GM12878 (cell line): ENCODE measurements around the gene ABHD8. TPM values are rescaled to one million over a fixed set of nuclear protein-coding genes. Genes with fewer than 3 reads are reported as not detected.

ENCODE experiments used
- ATAC-seq: fragments of 200-7000 bp; cut with Tn5 transposase; 3 replicates; pipeline ENCODE4 v1.9.1; 2020; ENCODE audit warnings: mild to moderate bottlenecking, moderate library complexity
- BruUV-seq: library from RNA; stranded (reverse); fragments of 400-500 nt; replicated peaks from 2 replicates; lab custom pipeline; 2021; lab: Mats Ljungman, UMichigan
- CTCF ChIA-PET: fragments of 300-600 bp; sonication (Branson Sonifier 250); formaldehyde crosslinking; extraction: SDS; loops from one replicate; lab custom pipeline; 2021; ENCODE audit warnings: inconsistent platforms; lab: Yijun Ruan, JAX
- POLR2A ChIA-PET: fragments of 350-600 bp; formaldehyde crosslinking; extraction: SDS; loops from one replicate; lab custom pipeline; 2021; ENCODE audit warnings: inconsistent platforms; lab: Charles Lee
- RAD21 ChIA-PET: fragments of 300-600 bp; sonication (Branson Sonifier 250); formaldehyde crosslinking; loops from one replicate; lab custom pipeline; 2023; ENCODE audit warnings: antibody characterized with exemption; ENCODE audit not compliant: unreplicated experiment; lab: Charles Lee
- SMC1A ChIA-PET: fragments of 300-600 bp; sonication (Branson Sonifier 250); formaldehyde crosslinking; loops from one replicate; lab custom pipeline; 2023; ENCODE audit not compliant: unreplicated experiment, uncharacterized antibody; lab: Charles Lee
- DNase-seq: peaks from one replicate; pipeline ENCODE4 v3.0.0-alpha.2; 2011; ENCODE audit warnings: low read depth, low spot score
- FAIRE-seq: peaks from 3 replicates; lab custom pipeline; 2011; peaks lifted over from hg19 to GRCh38; lab: Jason Lieb, UNC
- H2AFZ ChIP-seq: 2 replicates; pipeline ENCODE4 v1.6.0; 2011; ENCODE audit warnings: low read depth, low read length, control low read depth; ENCODE audit not compliant: control insufficient read depth
- H3K27ac ChIP-seq: 2 replicates; pipeline ENCODE4 v1.5.1; 2011; ENCODE audit warnings: control low read depth; ENCODE audit not compliant: control insufficient read depth, insufficient read depth
- H3K27me3 ChIP-seq, 2 experiments: replicated peaks in 1 of 2; 2 replicates each; pipeline versions ENCODE4 v1.6.0 to v1.6.1; 2011; ENCODE audit warnings: low read length in 1 of 2; ENCODE audit not compliant: control insufficient read depth in 2 of 2, insufficient read depth in 2 of 2
- H3K36me3 ChIP-seq, 2 experiments: 2 replicates each; pipeline ENCODE4 v1.5.1; 2011; ENCODE audit warnings: low read length in 1 of 2; ENCODE audit not compliant: control insufficient read depth in 2 of 2, insufficient read depth in 2 of 2
- H3K4me1 ChIP-seq: 2 replicates; pipeline ENCODE4 v1.6.1; 2011; ENCODE audit warnings: mild to moderate bottlenecking, low read length, moderate library complexity, mixed read lengths; ENCODE audit not compliant: control insufficient read depth, insufficient read depth
- H3K4me2 ChIP-seq: 2 replicates; pipeline ENCODE4 v1.6.0; 2011; ENCODE audit warnings: control low read depth; ENCODE audit not compliant: control insufficient read depth, insufficient read depth
- H3K4me3 ChIP-seq: fragments of 200-600 bp; sonication (generic); 2 replicates; pipeline ENCODE4 v1.5.1; 2016
- H3K79me2 ChIP-seq: 2 replicates; pipeline ENCODE4 v1.6.0; 2011; ENCODE audit warnings: low read length; ENCODE audit not compliant: control insufficient read depth, insufficient read depth
- H3K9ac ChIP-seq: 2 replicates; pipeline ENCODE4 v1.8.0; 2011; ENCODE audit warnings: low read length, control low read depth, mixed read lengths; ENCODE audit not compliant: control insufficient read depth, insufficient read depth
- H3K9me3 ChIP-seq: replicated peaks from 3 replicates; pipeline ENCODE4 v1.5.1; 2011; ENCODE audit warnings: mild to moderate bottlenecking, low read length; ENCODE audit not compliant: control insufficient read depth, insufficient read depth
- H4K20me1 ChIP-seq: 2 replicates; pipeline ENCODE4 v1.6.0; 2011; ENCODE audit not compliant: control insufficient read depth, insufficient read depth
- ASH2L ChIP-seq: fragments of 300-600, 200-600 bp; sonication (generic); IDR thresholded peaks from 2 replicates; pipeline ENCODE4 v1.6.1; 2017; ENCODE audit warnings: low read depth, mild to moderate bottlenecking, borderline replicate concordance
- CBX5 ChIP-seq: sonication (generic); IDR thresholded peaks from 2 replicates; pipeline ENCODE4 v1.6.1; 2016; ENCODE audit warnings: low read depth, moderate library complexity, mild to moderate bottlenecking, inconsistent platforms
- CEBPB ChIP-seq, 2 experiments: fragments of 150-350 bp in 1 of 2; IDR thresholded peaks; 2 replicates each; pipeline ENCODE4 v1.6.1; 2012 to 2014; ENCODE audit warnings: low read depth in 2 of 2, low read length in 2 of 2, borderline replicate concordance in 1 of 2, inconsistent platforms in 1 of 2
- CREM ChIP-seq: IDR thresholded peaks from 2 replicates; pipeline ENCODE4 v1.6.1; 2014; ENCODE audit warnings: antibody characterized with exemption, low read depth
- ESRRA ChIP-seq: IDR thresholded peaks from 2 replicates; pipeline ENCODE4 v1.6.1; 2012; ENCODE audit warnings: mild to moderate bottlenecking, low read length, improper control_type of control experiment
- HDAC6 ChIP-seq: fragments of 200-600 bp; sonication (generic); IDR thresholded peaks from one replicate; pipeline ENCODE4 v1.8.0; 2017; ENCODE audit warnings: antibody characterized with exemption; ENCODE audit not compliant: unreplicated experiment
- IRF4 ChIP-seq: IDR thresholded peaks from 2 replicates; pipeline ENCODE4 v1.6.1; 2011; ENCODE audit warnings: low read depth, low read length
- IRF5 ChIP-seq: fragments of 450-650 bp; IDR thresholded peaks from 2 replicates; pipeline ENCODE4 v1.6.1; 2017; ENCODE audit warnings: borderline replicate concordance
- MTA2 ChIP-seq: fragments of 450-650 bp; IDR thresholded peaks from 2 replicates; pipeline ENCODE4 v1.6.1; 2016; ENCODE audit warnings: low read depth, mild to moderate bottlenecking, moderate library complexity
- NR2F1 ChIP-seq: fragments of 450-650 bp; conservative IDR thresholded peaks from 2 replicates; pipeline ENCODE4 v1.6.1; 2017; ENCODE audit warnings: mild to moderate bottlenecking
- PKNOX1 ChIP-seq: fragments of 450-650 bp; IDR thresholded peaks from 2 replicates; pipeline ENCODE4 v1.6.1; 2016; ENCODE audit warnings: mild to moderate bottlenecking
- RAD51 ChIP-seq: fragments of 450-650 bp; IDR thresholded peaks from 2 replicates; pipeline ENCODE4 v1.6.1; 2016; ENCODE audit warnings: moderate library complexity, mild to moderate bottlenecking, inconsistent platforms
- SMAD1 ChIP-seq: fragments of 450-650 bp; IDR thresholded peaks from 2 replicates; pipeline ENCODE4 v1.6.1; 2018; ENCODE audit warnings: mild to moderate bottlenecking, low read depth; ENCODE audit not compliant: partially characterized antibody
- SUPT20H ChIP-seq: IDR thresholded peaks from 2 replicates; pipeline ENCODE4 v1.6.1; 2011; ENCODE audit warnings: low read depth, mild to moderate bottlenecking, low read length, moderate library complexity, borderline replicate concordance; ENCODE audit not compliant: control insufficient read depth
- TARDBP ChIP-seq: IDR thresholded peaks from 2 replicates; pipeline ENCODE4 v1.6.1; 2016; ENCODE audit warnings: borderline replicate concordance
- ZNF217 ChIP-seq: fragments of 450-650 bp; IDR thresholded peaks from 2 replicates; pipeline ENCODE4 v1.6.1; 2017; ENCODE audit warnings: antibody characterized with exemption, mild to moderate bottlenecking
- ZNF24 ChIP-seq: fragments of 450-650 bp; IDR thresholded peaks from 2 replicates; pipeline ENCODE4 v1.6.1; 2017; ENCODE audit warnings: antibody characterized with exemption, mild to moderate bottlenecking
- WGBS: methylation state at CpG from one replicate; pipeline ENCODE4 v1.1.6; 2016; ENCODE audit warnings: low lambda C conversion rate; ENCODE audit not compliant: insufficient replicate concordance, insufficient coverage; ENCODE audit errors: missing lambda C conversion rate; 5-methylcytosine and 5-hydroxymethylcytosine counted together
- in situ Hi-C: fragments of 300-500 bp; cut with MboI; formaldehyde crosslinking; loops from 9 replicates; pipeline ENCODE4 v1.14.3; 2018; ENCODE audit warnings: mixed read lengths
- intact Hi-C: fragments of 100-400 bp; cut with micrococcal nuclease; formaldehyde crosslinking; loops from one replicate; pipeline ENCODE4 v1.14.2; 2022; ENCODE audit not compliant: unreplicated experiment
- polyA plus RNA-seq, 11 experiments: library from polyadenylated mRNA; depleted of rRNA in 4 of 11; unstranded in 6 of 11; stranded (reverse) in 5 of 11; fragments of >200 nt; fragmentation: Nextera tagmentation in 4 of 11; fragmentation: Illumina TruSeq in 1 of 11; extraction: Ambion mirVana in 4 of 11; extraction: Trizol in 1 of 11; gene quantifications; 1 replicate in 1 of 11; 2 replicates in 10 of 11; pipeline versions ENCODE4 v1.2.1 to v1.2.3, GENCODE V29; 2011 to 2016; ENCODE audit warnings: inconsistent platforms in 2 of 11, missing spikeins in 2 of 11, low read depth in 1 of 11
- total RNA-seq, 4 experiments: library from RNA; depleted of rRNA in 3 of 4; stranded (reverse); fragments of >200 nt in 3 of 4; fragmentation: Illumina TruSeq in 1 of 4; extraction: Trizol in 1 of 4; gene quantifications; 2 replicates each; pipeline versions ENCODE4 v1.2.1 to v1.2.3, GENCODE V29; 2013 to 2021
- TF ChIP-seq, protein P1 (sequence below): IDR thresholded peaks from 2 replicates; pipeline ENCODE4 v1.6.1; 2012; ENCODE audit warnings: improper control_type of control experiment, low read depth, low read length; ENCODE audit not compliant: insufficient replicate concordance

Gene ABHD8
- total and polyA plus RNA-seq, 10 of the 15 experiments (the other 5 are each of a cell fraction or from before 2014, with no cell fraction given), result 0.03 to 12.5 (median 6.0) TPM

- H3K9ac ChIP-seq, result no peak overlapping the region
- in situ Hi-C loops, result no loop called here
- TSS peak; percentile 70 for BruUV-seq
- TF ChIP-seq SUPT20H (no peak), SMAD1 (no peak), MTA2 (no peak), PKNOX1 (no peak), IRF4 (no peak), TARDBP (no peak), ESRRA (no peak), ASH2L (no peak), CEBPB (IDR thresholded peaks at IDR 0.05; ENCODE audit: borderline replicate concordance in 1 of 2, low read depth in 2 of 2, low read length in 2 of 2) (no peak), IRF5 (no peak), CBX5 (no peak), NR2F1 (no peak), RAD51 (no peak), ZNF217 (no peak), HDAC6 (no peak), ZNF24 (no peak), CREM (no peak)
- TF ChIP-seq, protein P1, sequence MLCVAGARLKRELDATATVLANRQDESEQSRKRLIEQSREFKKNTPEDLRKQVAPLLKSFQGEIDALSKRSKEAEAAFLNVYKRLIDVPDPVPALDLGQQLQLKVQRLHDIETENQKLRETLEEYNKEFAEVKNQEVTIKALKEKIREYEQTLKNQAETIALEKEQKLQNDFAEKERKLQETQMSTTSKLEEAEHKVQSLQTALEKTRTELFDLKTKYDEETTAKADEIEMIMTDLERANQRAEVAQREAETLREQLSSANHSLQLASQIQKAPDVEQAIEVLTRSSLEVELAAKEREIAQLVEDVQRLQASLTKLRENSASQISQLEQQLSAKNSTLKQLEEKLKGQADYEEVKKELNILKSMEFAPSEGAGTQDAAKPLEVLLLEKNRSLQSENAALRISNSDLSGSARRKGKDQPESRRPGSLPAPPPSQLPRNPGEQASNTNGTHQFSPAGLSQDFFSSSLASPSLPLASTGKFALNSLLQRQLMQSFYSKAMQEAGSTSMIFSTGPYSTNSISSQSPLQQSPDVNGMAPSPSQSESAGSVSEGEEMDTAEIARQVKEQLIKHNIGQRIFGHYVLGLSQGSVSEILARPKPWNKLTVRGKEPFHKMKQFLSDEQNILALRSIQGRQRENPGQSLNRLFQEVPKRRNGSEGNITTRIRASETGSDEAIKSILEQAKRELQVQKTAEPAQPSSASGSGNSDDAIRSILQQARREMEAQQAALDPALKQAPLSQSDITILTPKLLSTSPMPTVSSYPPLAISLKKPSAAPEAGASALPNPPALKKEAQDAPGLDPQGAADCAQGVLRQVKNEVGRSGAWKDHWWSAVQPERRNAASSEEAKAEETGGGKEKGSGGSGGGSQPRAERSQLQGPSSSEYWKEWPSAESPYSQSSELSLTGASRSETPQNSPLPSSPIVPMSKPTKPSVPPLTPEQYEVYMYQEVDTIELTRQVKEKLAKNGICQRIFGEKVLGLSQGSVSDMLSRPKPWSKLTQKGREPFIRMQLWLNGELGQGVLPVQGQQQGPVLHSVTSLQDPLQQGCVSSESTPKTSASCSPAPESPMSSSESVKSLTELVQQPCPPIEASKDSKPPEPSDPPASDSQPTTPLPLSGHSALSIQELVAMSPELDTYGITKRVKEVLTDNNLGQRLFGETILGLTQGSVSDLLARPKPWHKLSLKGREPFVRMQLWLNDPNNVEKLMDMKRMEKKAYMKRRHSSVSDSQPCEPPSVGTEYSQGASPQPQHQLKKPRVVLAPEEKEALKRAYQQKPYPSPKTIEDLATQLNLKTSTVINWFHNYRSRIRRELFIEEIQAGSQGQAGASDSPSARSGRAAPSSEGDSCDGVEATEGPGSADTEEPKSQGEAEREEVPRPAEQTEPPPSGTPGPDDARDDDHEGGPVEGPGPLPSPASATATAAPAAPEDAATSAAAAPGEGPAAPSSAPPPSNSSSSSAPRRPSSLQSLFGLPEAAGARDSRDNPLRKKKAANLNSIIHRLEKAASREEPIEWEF, result no peak
These were observed 16.4 kb upstream of the ABHD8 start for GRCh38 chr19:17319473-17320238.

More at GRCh38 chr19:17319473-17320238, 16.4 kb upstream of the ABHD8 start:
- Histone ChIP-seq H2AFZ (no peak overlapping the region), H3K9me3 (no peaks in the 10 kb centered on the region), H3K4me2 (no peak overlapping the region), H3K79me2 (no peaks in the 10 kb centered on the region), H3K4me1 (no peaks in the 10 kb centered on the region), H3K27me3 (no peaks in the 10 kb centered on the region), H3K27ac (no peak overlapping the region), H4K20me1 (no peaks in the 10 kb centered on the region), H3K4me3 (no peak overlapping the region), H3K36me3 (peaks cover 6 to 16% of the 10 kb centered on the region in 2 experiments; a peak in 3 of 4 replicates)
- RAD21 ChIA-PET, result no interaction called here
- POLR2A ChIA-PET, result no interaction called here
- WGBS, result 90% methylated on average over 34 of the region's 40 CpGs
- DNase-seq (no peak), ATAC-seq (no peak), FAIRE-seq (no peak)
- SMC1A ChIA-PET, result no interaction called here
- CTCF ChIA-PET, result no interaction called here
- intact Hi-C loops, result no loop called here
